GM23338 (cell line): ENCODE measurements around the gene SYPL2. TPM values are rescaled to one million over a fixed set of nuclear protein-coding genes. Genes with fewer than 3 reads are reported as not detected.
A peak's percentile ranks its signal among the peaks of the same experiment; 100 is the strongest.

Experiments
- ATAC-seq: fragments of 200-7000 bp; cut with Tn5 transposase; 3 replicates; pipeline ENCODE4 v1.9.1; 2020
- DNase-seq: peaks from one replicate; pipeline ENCODE4 v3.0.0-alpha.2; 2015; ENCODE audit warnings: low spot score
- H2AFZ ChIP-seq: fragments of 200-600 bp; sonication (generic); 2 replicates; pipeline ENCODE4 v1.8.0; 2016; ENCODE audit warnings: antibody characterized with exemption, mild to moderate bottlenecking, moderate library complexity
- H3F3A ChIP-seq: fragments of 200-600 bp; sonication (generic); replicated peaks from 2 replicates; pipeline ENCODE4 v1.8.0; 2017; ENCODE audit warnings: antibody characterized with exemption, mixed run types, low read depth
- H3K27ac ChIP-seq: fragments of 200-600 bp; sonication (generic); 2 replicates; pipeline ENCODE4 v1.6.1; 2016; ENCODE audit warnings: low read depth
- H3K27me3 ChIP-seq: fragments of 200-600 bp; sonication (generic); 2 replicates; pipeline ENCODE4 v1.8.0; 2016; ENCODE audit warnings: mild to moderate bottlenecking, mixed run types, moderate library complexity; ENCODE audit not compliant: insufficient read depth
- H3K36me3 ChIP-seq: fragments of 200-600 bp; sonication (generic); 2 replicates; pipeline ENCODE4 v1.8.0; 2016; ENCODE audit warnings: mild to moderate bottlenecking; ENCODE audit not compliant: insufficient read depth
- H3K4me1 ChIP-seq: fragments of 200-600 bp; sonication (generic); 2 replicates; pipeline ENCODE4 v1.8.0; 2016; ENCODE audit warnings: mild to moderate bottlenecking, moderate library complexity; ENCODE audit not compliant: insufficient read depth
- H3K4me2 ChIP-seq: fragments of 200-600 bp; sonication (generic); 2 replicates; pipeline ENCODE4 v1.7.1; 2017; ENCODE audit warnings: mixed run types
- H3K4me3 ChIP-seq: fragments of 200-600 bp; sonication (generic); 2 replicates; pipeline ENCODE4 v1.6.1; 2016; ENCODE audit warnings: mixed run types
- H3K79me2 ChIP-seq: fragments of 200-600 bp; sonication (generic); replicated peaks from 2 replicates; pipeline ENCODE4 v1.8.0; 2017; ENCODE audit warnings: mild to moderate bottlenecking; ENCODE audit not compliant: insufficient read depth
- H3K9me2 ChIP-seq: fragments of 200-600 bp; sonication (generic); 2 replicates; pipeline ENCODE4 v1.8.0; 2017; ENCODE audit not compliant: insufficient read depth
- H4K20me1 ChIP-seq: fragments of 200-600 bp; sonication (generic); replicated peaks from 2 replicates; pipeline ENCODE4 v1.8.0; 2017; ENCODE audit warnings: mild to moderate bottlenecking; ENCODE audit not compliant: insufficient read depth
- H3K27ac Mint-ChIP-seq: 2 replicates; pipeline ENCODE4 v1.8.0; 2020; ENCODE audit warnings: inconsistent platforms, mild to moderate bottlenecking, moderate library complexity, mixed read lengths
- H3K27me3 Mint-ChIP-seq: 3 replicates; pipeline ENCODE4 v1.8.0; 2022; ENCODE audit warnings: low read depth, mild to moderate bottlenecking, moderate library complexity, mixed read lengths, inconsistent platforms; ENCODE audit not compliant: insufficient read depth, poor library complexity
- H3K36me3 Mint-ChIP-seq: 3 replicates; pipeline ENCODE4 v1.8.0; 2021; ENCODE audit warnings: low read depth, mild to moderate bottlenecking, inconsistent platforms, moderate library complexity, mixed read lengths
- H3K4me1 Mint-ChIP-seq: 3 replicates; pipeline ENCODE4 v1.8.0; 2020; ENCODE audit warnings: mild to moderate bottlenecking, inconsistent platforms, mixed read lengths
- H3K4me3 Mint-ChIP-seq: 3 replicates; pipeline ENCODE4 v1.8.0; 2021; ENCODE audit warnings: moderate library complexity, mild to moderate bottlenecking, inconsistent platforms, mixed read lengths
- H3K9me3 Mint-ChIP-seq: 3 replicates; pipeline ENCODE4 v1.8.0; 2020; ENCODE audit warnings: moderate library complexity, mild to moderate bottlenecking, inconsistent platforms, mixed read lengths
- CREB1 ChIP-seq: fragments of 250-450 bp; sonication (Bioruptor Pico); IDR thresholded peaks from 2 replicates; pipeline ENCODE4 v1.5.0; 2020; ENCODE audit warnings: low read depth, mild to moderate bottlenecking, moderate library complexity
- CTCF ChIP-seq, 2 experiments: fragments of 200-600 bp in 1 of 2; sonication (generic) in 1 of 2; conservative IDR thresholded peaks; 2 replicates each; pipeline versions ENCODE4 v1.5.1 to v1.6.1; 2016 to 2017; ENCODE audit warnings: antibody characterized with exemption in 2 of 2, low read depth in 2 of 2, mild to moderate bottlenecking in 2 of 2, moderate library complexity in 1 of 2
- ETS1 ChIP-seq: IDR thresholded peaks from 2 replicates; pipeline ENCODE4 v1.6.1; 2016; ENCODE audit warnings: antibody characterized with exemption
- EZH2 ChIP-seq: fragments of 200-600 bp; sonication (generic); IDR thresholded peaks from one replicate; pipeline ENCODE4 v1.8.0; 2017; ENCODE audit warnings: antibody characterized with exemption, mild to moderate bottlenecking, low read depth; ENCODE audit not compliant: unreplicated experiment
- EZH2phosphoT487 ChIP-seq: fragments of 200-600 bp; sonication (generic); IDR thresholded peaks from one replicate; pipeline ENCODE4 v1.8.1; 2018; ENCODE audit warnings: antibody characterized with exemption; ENCODE audit not compliant: unreplicated experiment
- JUNB ChIP-seq: IDR thresholded peaks from one replicate; pipeline ENCODE4 v1.6.1; 2016; ENCODE audit warnings: antibody characterized with exemption; ENCODE audit not compliant: unreplicated experiment
- NANOG ChIP-seq: IDR thresholded peaks from 2 replicates; pipeline ENCODE4 v1.6.1; 2016; ENCODE audit warnings: antibody characterized with exemption, borderline replicate concordance
- POLR2AphosphoS5 ChIP-seq: IDR thresholded peaks from 2 replicates; pipeline ENCODE4 v1.6.1; 2016; ENCODE audit warnings: antibody characterized with exemption, low read depth
- STAT1 ChIP-seq: IDR thresholded peaks from one replicate; pipeline ENCODE4 v1.6.1; 2016; ENCODE audit warnings: antibody characterized with exemption; ENCODE audit not compliant: unreplicated experiment
- ZNF462 ChIP-seq: fragments of 250-450 bp; sonication (Bioruptor Pico); IDR thresholded peaks from 2 replicates; pipeline ENCODE4 v1.5.0; 2020; ENCODE audit warnings: mild to moderate bottlenecking, moderate library complexity
- polyA plus RNA-seq: library from polyadenylated mRNA; unstranded; fragments of >200 nt; fragmentation: Nextera tagmentation; extraction: Ambion mirVana; gene quantifications from 2 replicates; pipeline ENCODE4 v1.2.1, GENCODE V29; 2016
- total RNA-seq: library from RNA; depleted of rRNA; stranded (reverse); fragments of >200 nt; shearing (Covaris generic); gene quantifications from 2 replicates; pipeline ENCODE4 v1.2.3, GENCODE V29; 2014

Gene SYPL2
- total and polyA plus RNA-seq, 2 experiments from 2014 or later, result 0.40 to 0.49 TPM

- no peaks in the 10 kb centered on the region for H3K4me1 Mint-ChIP-seq
- no peak overlapping the region for H3K4me3 ChIP-seq
- no peak overlapping the region for H3K27ac Mint-ChIP-seq
- H3K27me3 Mint-ChIP-seq, result no peaks in the 10 kb centered on the region
- no peaks in the 10 kb centered on the region for H3K27me3 ChIP-seq
- ATAC-seq (no peak), DNase-seq (no peak)
- H3K4me1 ChIP-seq, result no peaks in the 10 kb centered on the region; the same call in 1 of the 2 replicates
- H3K79me2 ChIP-seq, result no peaks in the 10 kb centered on the region
- peaks cover 4% of the 10 kb centered on the region; the same call in 1 of the 2 replicates for H3K9me2 ChIP-seq
- TF ChIP-seq EZH2phosphoT487, result no peak
- no peak for TF ChIP-seq CTCF (conservative IDR thresholded peaks at IDR 0.05; ENCODE audit: low read depth in 2 of 2)
- TF ChIP-seq NANOG, result no peak
- no peak for TF ChIP-seq ZNF462 (CRISPR knock-in tag)
- TF ChIP-seq ETS1, result no peak
- no peak for TF ChIP-seq CREB1
- no peak for TF ChIP-seq EZH2
- no peak for TF ChIP-seq POLR2AphosphoS5
- no peak for TF ChIP-seq JUNB
- TF ChIP-seq STAT1, result no peak
- H3K36me3 Mint-ChIP-seq, result no peaks in the 10 kb centered on the region
- H3K27ac ChIP-seq, result no peak overlapping the region
- H3K9me3 Mint-ChIP-seq, result no peaks in the 10 kb centered on the region
- H3K36me3 ChIP-seq, result no peaks in the 10 kb centered on the region
- H3K4me2 ChIP-seq, result no peak overlapping the region
- no peak overlapping the region for H3K4me3 Mint-ChIP-seq
- no peaks in the 10 kb centered on the region for H3F3A ChIP-seq
- no peaks in the 10 kb centered on the region for H4K20me1 ChIP-seq
- H2AFZ ChIP-seq, result peak overlapping the region; percentile 38; the same call in 1 of the 2 replicates
These were observed 25.3 kb upstream of the SYPL2 start for GRCh38 chr1:109441069-109441468.
